ENCODE data around the gene MEGF10. TPM values are rescaled to one million over a fixed set of nuclear protein-coding genes. Genes with fewer than 3 reads are reported as not detected.

The MEGF10 gene
- total and polyA plus RNA-seq, 2 of the 8 experiments (the other 6 are each of a cell fraction or from before 2014, with no cell fraction given): 38.2 to 53.1 TPM

DNA sequence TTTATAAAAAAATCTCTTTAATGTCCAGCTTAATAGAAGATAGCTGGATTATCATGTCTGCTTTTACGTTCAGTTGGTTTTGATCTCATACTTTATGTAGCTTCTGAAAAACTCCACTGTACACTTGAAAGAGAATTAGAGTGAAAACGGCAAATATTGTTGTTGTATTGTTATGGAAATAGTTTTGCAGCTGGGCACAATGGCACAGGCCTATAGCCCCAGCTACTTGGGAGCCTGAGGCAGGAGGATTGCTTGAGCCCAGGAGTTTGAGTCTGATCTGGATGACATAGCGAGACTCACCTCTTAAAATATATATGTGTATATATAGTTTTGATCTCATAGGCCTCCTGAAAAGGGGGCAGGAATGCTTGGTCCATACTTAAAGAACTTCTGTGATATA lies 159.4 kb downstream of the MEGF10 start:
- H2AFZ ChIP-seq (ENCODE audit: low read length): no peak overlapping the region
- WGBS, 2 experiments (ENCODE audit: extremely low coverage in 1 of 2, insufficient coverage in 1 of 2, insufficient read length in 1 of 2, insufficient replicate concordance in 2 of 2, low coverage in 1 of 2, low lambda C conversion rate in 2 of 2, missing lambda C conversion rate in 1 of 2): 87% methylated on average over 3 of the region's 3 CpGs; no CpG with 5 or more reads in 1 of the 2 experiments
- H4K20me1 ChIP-seq (replicated peaks in 1 of 2; ENCODE audit: control insufficient read depth in 1 of 2, insufficient read depth in 2 of 2, low read length in 2 of 2): peaks cover 0 to 1% of the 10 kb centered on the region in 2 experiments
- H3K79me1 ChIP-seq (ENCODE audit: low read depth, low read length): no peaks in the 10 kb centered on the region
- H3K14ac ChIP-seq (ENCODE audit: insufficient read length): no peak overlapping the region
- no peaks in the 10 kb centered on the region for H3K79me2 ChIP-seq (ENCODE audit: control insufficient read depth in 1 of 2, insufficient read depth in 2 of 2, low read length in 2 of 2)
- H2BK20ac ChIP-seq (ENCODE audit: low read length): no peak overlapping the region
- FAIRE-seq (no peak), DNase-seq (ENCODE audit: low read depth in 1 of 2, low spot score in 2 of 2) (no peak)
- H3K4me2 ChIP-seq (ENCODE audit: insufficient read depth in 1 of 2, low read depth in 2 of 2, low read length in 2 of 2): no peak overlapping the region
- H3K9ac ChIP-seq (replicated peaks in 1 of 4; ENCODE audit: extremely low read depth in 1 of 4, low read depth in 3 of 4, low read length in 3 of 4): no peak overlapping the region
- H3K36me3 ChIP-seq (ENCODE audit: control insufficient read depth in 2 of 4, insufficient read depth in 4 of 4, low read length in 3 of 4): peaks cover 0 to 46% (median 13%) of the 10 kb centered on the region in 4 experiments; a peak in 7 of 8 replicates
- H3K27me3 ChIP-seq (replicated peaks in 1 of 4; ENCODE audit: control insufficient read depth in 3 of 4, extremely low read depth in 1 of 4, insufficient read depth in 3 of 4, low read length in 3 of 4): no peaks in the 10 kb centered on the region
- H2BK5ac ChIP-seq (ENCODE audit: low read depth, low read length): no peak overlapping the region
- TF ChIP-seq TEAD4 (IDR thresholded peaks at IDR 0.05; ENCODE audit: low read depth, low read length) (no peak), EP300 (IDR thresholded peaks at IDR 0.05; ENCODE audit: borderline replicate concordance in 1 of 2, low read depth in 2 of 2, low read length in 2 of 2) (no peak), JUND (IDR thresholded peaks at IDR 0.05; ENCODE audit: low read length) (no peak), TCF12 (IDR thresholded peaks at IDR 0.05; ENCODE audit: low read depth, low read length) (no peak), ZNF274 (IDR thresholded peaks at IDR 0.05; ENCODE audit: borderline replicate concordance, extremely low read depth, low read length) (no peak), NRF1 (IDR thresholded peaks at IDR 0.05; ENCODE audit: low read depth, low read length) (no peak), NANOG (IDR thresholded peaks at IDR 0.05; ENCODE audit: insufficient read depth, low read depth, low read length, poor library complexity, severe bottlenecking) (no peak), EGR1 (IDR thresholded peaks at IDR 0.05; ENCODE audit: borderline replicate concordance, low read depth, low read length) (no peak), SP2 (IDR thresholded peaks at IDR 0.05; ENCODE audit: low read length) (no peak)
- H4K91ac ChIP-seq (replicated peaks; ENCODE audit: insufficient read length, low read length): no peak overlapping the region
- no peaks in the 10 kb centered on the region for H3K4me1 ChIP-seq (replicated peaks in 1 of 4; ENCODE audit: control insufficient read depth in 3 of 4, insufficient read depth in 4 of 4, low read length in 3 of 4)
- H2AK5ac ChIP-seq (ENCODE audit: low read depth, low read length): no peak overlapping the region
- CTCF ChIA-PET (ENCODE audit: partially characterized antibody): interaction anchor here (0.6 to 1.4 kb wide), 4 partner anchors 9 to 130 kb away, joined by 3 to 5 read pairs (median 3); no protein-coding TSS in a partner anchor
- H3K23me2 ChIP-seq (ENCODE audit: low read depth, low read length): no peaks in the 10 kb centered on the region
- POLR2A ChIA-PET (ENCODE audit: partially characterized antibody): no interaction called here
- no peak overlapping the region for H3K4ac ChIP-seq (replicated peaks; ENCODE audit: insufficient read length, low read depth, low read length)
- no peak overlapping the region for H3K56ac ChIP-seq (replicated peaks; ENCODE audit: insufficient read length, low read depth, low read length)
- H2BK15ac ChIP-seq (ENCODE audit: low read length): no peak overlapping the region
- no peaks in the 10 kb centered on the region for H3K9me3 ChIP-seq (ENCODE audit: insufficient read depth in 2 of 2, low read depth in 1 of 2, low read length in 1 of 2)
- no peak overlapping the region for H3K18ac ChIP-seq (ENCODE audit: extremely low read depth, low read length)
- H2BK12ac ChIP-seq (ENCODE audit: low read depth, low read length): no peak overlapping the region
- H2BK120ac ChIP-seq (replicated peaks; ENCODE audit: low read depth, low read length): no peak overlapping the region
- no peak overlapping the region for H3K23ac ChIP-seq (ENCODE audit: insufficient read length)
- no peak overlapping the region for H4K5ac ChIP-seq (ENCODE audit: insufficient read length, low read depth, low read length)
- no peak overlapping the region for H3K27ac ChIP-seq (ENCODE audit: low read depth, low read length)
- H4K8ac ChIP-seq (ENCODE audit: extremely low read depth, insufficient read depth, low read length): no peak overlapping the region
- no peak overlapping the region for H3K4me3 ChIP-seq (ENCODE audit: extremely low read depth in 1 of 4, insufficient read depth in 2 of 4, low read depth in 3 of 4, low read length in 4 of 4)

Data from H1 (cell line).